GM12878 (cell line): ENCODE measurements around the gene NEGR1. TPM values are rescaled to one million over a fixed set of nuclear protein-coding genes. Genes with fewer than 3 reads are reported as not detected.

Experiments
- ATAC-seq: fragments of 200-7000 bp; cut with Tn5 transposase; 3 replicates; pipeline ENCODE4 v1.9.1; 2020; ENCODE audit warnings: mild to moderate bottlenecking, moderate library complexity
- BruUV-seq: library from RNA; stranded (reverse); fragments of 400-500 nt; replicated peaks from 2 replicates; lab custom pipeline; 2021; lab: Mats Ljungman, UMichigan
- CTCF ChIA-PET: fragments of 300-600 bp; sonication (Branson Sonifier 250); formaldehyde crosslinking; extraction: SDS; loops from one replicate; lab custom pipeline; 2021; ENCODE audit warnings: inconsistent platforms; lab: Yijun Ruan, JAX
- POLR2A ChIA-PET: fragments of 350-600 bp; formaldehyde crosslinking; extraction: SDS; loops from one replicate; lab custom pipeline; 2021; ENCODE audit warnings: inconsistent platforms; lab: Charles Lee
- RAD21 ChIA-PET: fragments of 300-600 bp; sonication (Branson Sonifier 250); formaldehyde crosslinking; loops from one replicate; lab custom pipeline; 2023; ENCODE audit warnings: antibody characterized with exemption; ENCODE audit not compliant: unreplicated experiment; lab: Charles Lee
- SMC1A ChIA-PET: fragments of 300-600 bp; sonication (Branson Sonifier 250); formaldehyde crosslinking; loops from one replicate; lab custom pipeline; 2023; ENCODE audit not compliant: unreplicated experiment, uncharacterized antibody; lab: Charles Lee
- DNase-seq: peaks from one replicate; pipeline ENCODE4 v3.0.0-alpha.2; 2011; ENCODE audit warnings: low read depth, low spot score
- FAIRE-seq: peaks from 3 replicates; lab custom pipeline; 2011; peaks lifted over from hg19 to GRCh38; lab: Jason Lieb, UNC
- H2AFZ ChIP-seq: 2 replicates; pipeline ENCODE4 v1.6.0; 2011; ENCODE audit warnings: low read depth, low read length, control low read depth; ENCODE audit not compliant: control insufficient read depth
- H3K27ac ChIP-seq: 2 replicates; pipeline ENCODE4 v1.5.1; 2011; ENCODE audit warnings: control low read depth; ENCODE audit not compliant: control insufficient read depth, insufficient read depth
- H3K27me3 ChIP-seq, 2 experiments: replicated peaks in 1 of 2; 2 replicates each; pipeline versions ENCODE4 v1.6.0 to v1.6.1; 2011; ENCODE audit warnings: low read length in 1 of 2; ENCODE audit not compliant: control insufficient read depth in 2 of 2, insufficient read depth in 2 of 2
- H3K36me3 ChIP-seq, 2 experiments: 2 replicates each; pipeline ENCODE4 v1.5.1; 2011; ENCODE audit warnings: low read length in 1 of 2; ENCODE audit not compliant: control insufficient read depth in 2 of 2, insufficient read depth in 2 of 2
- H3K4me1 ChIP-seq: 2 replicates; pipeline ENCODE4 v1.6.1; 2011; ENCODE audit warnings: mild to moderate bottlenecking, low read length, moderate library complexity, mixed read lengths; ENCODE audit not compliant: control insufficient read depth, insufficient read depth
- H3K4me2 ChIP-seq: 2 replicates; pipeline ENCODE4 v1.6.0; 2011; ENCODE audit warnings: control low read depth; ENCODE audit not compliant: control insufficient read depth, insufficient read depth
- H3K4me3 ChIP-seq: fragments of 200-600 bp; sonication (generic); 2 replicates; pipeline ENCODE4 v1.5.1; 2016
- H3K79me2 ChIP-seq: 2 replicates; pipeline ENCODE4 v1.6.0; 2011; ENCODE audit warnings: low read length; ENCODE audit not compliant: control insufficient read depth, insufficient read depth
- H3K9ac ChIP-seq: 2 replicates; pipeline ENCODE4 v1.8.0; 2011; ENCODE audit warnings: low read length, control low read depth, mixed read lengths; ENCODE audit not compliant: control insufficient read depth, insufficient read depth
- H3K9me3 ChIP-seq: replicated peaks from 3 replicates; pipeline ENCODE4 v1.5.1; 2011; ENCODE audit warnings: mild to moderate bottlenecking, low read length; ENCODE audit not compliant: control insufficient read depth, insufficient read depth
- H4K20me1 ChIP-seq: 2 replicates; pipeline ENCODE4 v1.6.0; 2011; ENCODE audit not compliant: control insufficient read depth, insufficient read depth
- BCL11A ChIP-seq: IDR thresholded peaks from 2 replicates; pipeline ENCODE4 v1.6.1; 2011; ENCODE audit warnings: low read depth, low read length
- CBX3 ChIP-seq: fragments of 200-600 bp; sonication (generic); IDR thresholded peaks from 2 replicates; pipeline ENCODE4 v1.6.1; 2016; ENCODE audit warnings: low read depth, borderline replicate concordance
- CREM ChIP-seq: IDR thresholded peaks from 2 replicates; pipeline ENCODE4 v1.6.1; 2014; ENCODE audit warnings: antibody characterized with exemption, low read depth
- EED ChIP-seq: sonication (generic); IDR thresholded peaks from 2 replicates; pipeline ENCODE4 v1.6.1; 2016; ENCODE audit warnings: antibody characterized with exemption, low read depth
- EP300 ChIP-seq, 2 experiments: fragments of 150-350 bp in 1 of 2; IDR thresholded peaks; 2 replicates each; pipeline ENCODE4 v1.6.1; 2011 to 2012; ENCODE audit warnings: low read depth in 2 of 2, low read length in 2 of 2, borderline replicate concordance in 1 of 2, improper control_type of control experiment in 1 of 2, inconsistent platforms in 1 of 2; ENCODE audit not compliant: control insufficient read depth in 1 of 2
- IKZF1 ChIP-seq: fragments of 450-650 bp; conservative IDR thresholded peaks from 2 replicates; pipeline ENCODE4 v1.6.1; 2017; ENCODE audit warnings: antibody characterized with exemption, mild to moderate bottlenecking
- IKZF2 ChIP-seq, 2 experiments: fragments of 450-650 bp; IDR thresholded peaks; 2 replicates each; pipeline ENCODE4 v1.6.1; 2017; ENCODE audit warnings: mild to moderate bottlenecking in 2 of 2, moderate library complexity in 2 of 2
- MEF2B ChIP-seq: fragments of 450-650 bp; IDR thresholded peaks from 2 replicates; pipeline ENCODE4 v1.6.1; 2018; ENCODE audit warnings: mild to moderate bottlenecking, moderate library complexity; ENCODE audit not compliant: partially characterized antibody, poor library complexity, severe bottlenecking
- MTA2 ChIP-seq: fragments of 450-650 bp; IDR thresholded peaks from 2 replicates; pipeline ENCODE4 v1.6.1; 2016; ENCODE audit warnings: low read depth, mild to moderate bottlenecking, moderate library complexity
- NR2F1 ChIP-seq: fragments of 450-650 bp; conservative IDR thresholded peaks from 2 replicates; pipeline ENCODE4 v1.6.1; 2017; ENCODE audit warnings: mild to moderate bottlenecking
- ZNF217 ChIP-seq: fragments of 450-650 bp; IDR thresholded peaks from 2 replicates; pipeline ENCODE4 v1.6.1; 2017; ENCODE audit warnings: antibody characterized with exemption, mild to moderate bottlenecking
- WGBS: methylation state at CpG from one replicate; pipeline ENCODE4 v1.1.6; 2016; ENCODE audit warnings: low lambda C conversion rate; ENCODE audit not compliant: insufficient replicate concordance, insufficient coverage; ENCODE audit errors: missing lambda C conversion rate; 5-methylcytosine and 5-hydroxymethylcytosine counted together
- in situ Hi-C: fragments of 300-500 bp; cut with MboI; formaldehyde crosslinking; loops from 9 replicates; pipeline ENCODE4 v1.14.3; 2018; ENCODE audit warnings: mixed read lengths
- intact Hi-C: fragments of 100-400 bp; cut with micrococcal nuclease; formaldehyde crosslinking; loops from one replicate; pipeline ENCODE4 v1.14.2; 2022; ENCODE audit not compliant: unreplicated experiment
- polyA plus RNA-seq, 11 experiments: library from polyadenylated mRNA; depleted of rRNA in 4 of 11; unstranded in 6 of 11; stranded (reverse) in 5 of 11; fragments of >200 nt; fragmentation: Nextera tagmentation in 4 of 11; fragmentation: Illumina TruSeq in 1 of 11; extraction: Ambion mirVana in 4 of 11; extraction: Trizol in 1 of 11; gene quantifications; 1 replicate in 1 of 11; 2 replicates in 10 of 11; pipeline versions ENCODE4 v1.2.1 to v1.2.3, GENCODE V29; 2011 to 2016; ENCODE audit warnings: inconsistent platforms in 2 of 11, missing spikeins in 2 of 11, low read depth in 1 of 11
- total RNA-seq, 4 experiments: library from RNA; depleted of rRNA in 3 of 4; stranded (reverse); fragments of >200 nt in 3 of 4; fragmentation: Illumina TruSeq in 1 of 4; extraction: Trizol in 1 of 4; gene quantifications; 2 replicates each; pipeline versions ENCODE4 v1.2.1 to v1.2.3, GENCODE V29; 2013 to 2021
- TF ChIP-seq, protein P1 (sequence below): IDR thresholded peaks from 2 replicates; pipeline ENCODE4 v1.6.1; 2012; ENCODE audit warnings: mild to moderate bottlenecking, low read depth, low read length
- TF ChIP-seq, protein P2 (sequence below): fragments of 150-350 bp; IDR thresholded peaks from 2 replicates; pipeline ENCODE4 v1.6.1; 2014; ENCODE audit warnings: mild to moderate bottlenecking, low read depth, low read length
- TF ChIP-seq, protein P3 (sequence below): IDR thresholded peaks from 2 replicates; pipeline ENCODE4 v1.6.1; 2012; ENCODE audit warnings: low read length, inconsistent platforms
- TF ChIP-seq, protein P4 (sequence below): fragments of 450-650 bp; formaldehyde crosslinking; IDR thresholded peaks from 2 replicates; pipeline ENCODE4 v1.4.0; 2022; ENCODE audit warnings: mild to moderate bottlenecking, moderate library complexity

NEGR1 gene
- total and polyA plus RNA-seq, 10 of the 15 experiments (the other 5 are each of a cell fraction or from before 2014, with no cell fraction given), result under 0.01 to 0.03 (median 0.01) TPM; not detected in 7

DNA sequence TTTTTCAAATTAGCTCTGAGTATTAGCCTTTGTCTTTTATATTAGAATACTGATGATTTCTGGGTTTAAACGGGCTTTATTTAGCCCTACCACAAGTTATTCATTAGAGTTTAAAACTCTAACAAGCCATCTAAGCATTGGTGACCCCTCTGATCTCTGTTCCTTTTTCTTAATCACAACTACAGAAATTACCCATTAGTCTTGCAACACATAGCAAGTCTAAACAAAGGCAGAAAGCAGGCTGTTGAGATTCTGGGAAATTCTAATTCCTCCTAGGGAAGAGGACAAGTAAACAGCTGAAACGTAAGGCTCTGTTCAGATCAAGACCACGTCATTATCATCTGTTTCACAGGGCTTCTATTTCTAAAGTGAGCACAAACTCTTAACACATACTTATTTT, 710.3 kb downstream of the NEGR1 start:
- H3K9ac ChIP-seq, result no peak overlapping the region
- H3K27me3 ChIP-seq, result no peaks in the 10 kb centered on the region
- intact Hi-C loops (no loop called here), in situ Hi-C loops (no loop called here)
- H3K36me3 ChIP-seq, result no peaks in the 10 kb centered on the region
- H3K4me1 ChIP-seq, result no peaks in the 10 kb centered on the region
- no peaks in the 10 kb centered on the region for H3K9me3 ChIP-seq
- no peaks in the 10 kb centered on the region for H3K79me2 ChIP-seq
- H3K4me3 ChIP-seq, result no peak overlapping the region
- FAIRE-seq, result no peak
- H4K20me1 ChIP-seq, result no peaks in the 10 kb centered on the region
- SMC1A ChIA-PET, result interaction anchor here (0.6 to 0.7 kb wide), 2 partner anchors 108 to 332 kb away, joined by 3 read pairs; no protein-coding TSS in a partner anchor
- no TSS peak for BruUV-seq
- RAD21 ChIA-PET, result no interaction called here
- ATAC-seq, result peak; percentile 56
- 10% methylated on average over 3 of the region's 3 CpGs for WGBS
- no peak overlapping the region for H3K27ac ChIP-seq
- no peak overlapping the region for H3K4me2 ChIP-seq
- no peak overlapping the region for H2AFZ ChIP-seq
- DNase-seq, result peak; percentile 11
- POLR2A ChIA-PET, result no interaction called here
- CTCF ChIA-PET, result interaction anchor here (0.8 kb wide), 1 partner anchor 466 kb away, joined by 4 read pairs; no protein-coding TSS in a partner anchor
- TF ChIP-seq NR2F1 (peak; percentile 92), CREM (no peak), EP300 (IDR thresholded peaks at IDR 0.05; ENCODE audit: borderline replicate concordance in 1 of 2, control insufficient read depth in 1 of 2, low read depth in 2 of 2, low read length in 2 of 2) (peak in 1 of 2 experiments; percentile 53; a peak in 1 of 4 replicates), MEF2B (peak; percentile 46), IKZF1 (peak; percentile 55; the same call in 1 of the 2 replicates), CBX3 (no peak), ZNF217 (0 out of 2 replicates have a peak, but pooled peaks have one; percentile 34), IKZF2 (IDR thresholded peaks at IDR 0.05) (peak; percentile 23 to 29; a peak in 2 of 4 replicates), BCL11A (0 out of 2 replicates have a peak, but pooled peaks have one; percentile 15), EED (no peak), MTA2 (peak; percentile 82)
- TF ChIP-seq, protein P1, sequence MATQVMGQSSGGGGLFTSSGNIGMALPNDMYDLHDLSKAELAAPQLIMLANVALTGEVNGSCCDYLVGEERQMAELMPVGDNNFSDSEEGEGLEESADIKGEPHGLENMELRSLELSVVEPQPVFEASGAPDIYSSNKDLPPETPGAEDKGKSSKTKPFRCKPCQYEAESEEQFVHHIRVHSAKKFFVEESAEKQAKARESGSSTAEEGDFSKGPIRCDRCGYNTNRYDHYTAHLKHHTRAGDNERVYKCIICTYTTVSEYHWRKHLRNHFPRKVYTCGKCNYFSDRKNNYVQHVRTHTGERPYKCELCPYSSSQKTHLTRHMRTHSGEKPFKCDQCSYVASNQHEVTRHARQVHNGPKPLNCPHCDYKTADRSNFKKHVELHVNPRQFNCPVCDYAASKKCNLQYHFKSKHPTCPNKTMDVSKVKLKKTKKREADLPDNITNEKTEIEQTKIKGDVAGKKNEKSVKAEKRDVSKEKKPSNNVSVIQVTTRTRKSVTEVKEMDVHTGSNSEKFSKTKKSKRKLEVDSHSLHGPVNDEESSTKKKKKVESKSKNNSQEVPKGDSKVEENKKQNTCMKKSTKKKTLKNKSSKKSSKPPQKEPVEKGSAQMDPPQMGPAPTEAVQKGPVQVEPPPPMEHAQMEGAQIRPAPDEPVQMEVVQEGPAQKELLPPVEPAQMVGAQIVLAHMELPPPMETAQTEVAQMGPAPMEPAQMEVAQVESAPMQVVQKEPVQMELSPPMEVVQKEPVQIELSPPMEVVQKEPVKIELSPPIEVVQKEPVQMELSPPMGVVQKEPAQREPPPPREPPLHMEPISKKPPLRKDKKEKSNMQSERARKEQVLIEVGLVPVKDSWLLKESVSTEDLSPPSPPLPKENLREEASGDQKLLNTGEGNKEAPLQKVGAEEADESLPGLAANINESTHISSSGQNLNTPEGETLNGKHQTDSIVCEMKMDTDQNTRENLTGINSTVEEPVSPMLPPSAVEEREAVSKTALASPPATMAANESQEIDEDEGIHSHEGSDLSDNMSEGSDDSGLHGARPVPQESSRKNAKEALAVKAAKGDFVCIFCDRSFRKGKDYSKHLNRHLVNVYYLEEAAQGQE, result no peak
- TF ChIP-seq, protein P2, sequence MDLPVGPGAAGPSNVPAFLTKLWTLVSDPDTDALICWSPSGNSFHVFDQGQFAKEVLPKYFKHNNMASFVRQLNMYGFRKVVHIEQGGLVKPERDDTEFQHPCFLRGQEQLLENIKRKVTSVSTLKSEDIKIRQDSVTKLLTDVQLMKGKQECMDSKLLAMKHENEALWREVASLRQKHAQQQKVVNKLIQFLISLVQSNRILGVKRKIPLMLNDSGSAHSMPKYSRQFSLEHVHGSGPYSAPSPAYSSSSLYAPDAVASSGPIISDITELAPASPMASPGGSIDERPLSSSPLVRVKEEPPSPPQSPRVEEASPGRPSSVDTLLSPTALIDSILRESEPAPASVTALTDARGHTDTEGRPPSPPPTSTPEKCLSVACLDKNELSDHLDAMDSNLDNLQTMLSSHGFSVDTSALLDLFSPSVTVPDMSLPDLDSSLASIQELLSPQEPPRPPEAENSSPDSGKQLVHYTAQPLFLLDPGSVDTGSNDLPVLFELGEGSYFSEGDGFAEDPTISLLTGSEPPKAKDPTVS, result no peak
- TF ChIP-seq, protein P3, sequence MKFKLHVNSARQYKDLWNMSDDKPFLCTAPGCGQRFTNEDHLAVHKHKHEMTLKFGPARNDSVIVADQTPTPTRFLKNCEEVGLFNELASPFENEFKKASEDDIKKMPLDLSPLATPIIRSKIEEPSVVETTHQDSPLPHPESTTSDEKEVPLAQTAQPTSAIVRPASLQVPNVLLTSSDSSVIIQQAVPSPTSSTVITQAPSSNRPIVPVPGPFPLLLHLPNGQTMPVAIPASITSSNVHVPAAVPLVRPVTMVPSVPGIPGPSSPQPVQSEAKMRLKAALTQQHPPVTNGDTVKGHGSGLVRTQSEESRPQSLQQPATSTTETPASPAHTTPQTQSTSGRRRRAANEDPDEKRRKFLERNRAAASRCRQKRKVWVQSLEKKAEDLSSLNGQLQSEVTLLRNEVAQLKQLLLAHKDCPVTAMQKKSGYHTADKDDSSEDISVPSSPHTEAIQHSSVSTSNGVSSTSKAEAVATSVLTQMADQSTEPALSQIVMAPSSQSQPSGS, result no peak
- TF ChIP-seq, protein P4, sequence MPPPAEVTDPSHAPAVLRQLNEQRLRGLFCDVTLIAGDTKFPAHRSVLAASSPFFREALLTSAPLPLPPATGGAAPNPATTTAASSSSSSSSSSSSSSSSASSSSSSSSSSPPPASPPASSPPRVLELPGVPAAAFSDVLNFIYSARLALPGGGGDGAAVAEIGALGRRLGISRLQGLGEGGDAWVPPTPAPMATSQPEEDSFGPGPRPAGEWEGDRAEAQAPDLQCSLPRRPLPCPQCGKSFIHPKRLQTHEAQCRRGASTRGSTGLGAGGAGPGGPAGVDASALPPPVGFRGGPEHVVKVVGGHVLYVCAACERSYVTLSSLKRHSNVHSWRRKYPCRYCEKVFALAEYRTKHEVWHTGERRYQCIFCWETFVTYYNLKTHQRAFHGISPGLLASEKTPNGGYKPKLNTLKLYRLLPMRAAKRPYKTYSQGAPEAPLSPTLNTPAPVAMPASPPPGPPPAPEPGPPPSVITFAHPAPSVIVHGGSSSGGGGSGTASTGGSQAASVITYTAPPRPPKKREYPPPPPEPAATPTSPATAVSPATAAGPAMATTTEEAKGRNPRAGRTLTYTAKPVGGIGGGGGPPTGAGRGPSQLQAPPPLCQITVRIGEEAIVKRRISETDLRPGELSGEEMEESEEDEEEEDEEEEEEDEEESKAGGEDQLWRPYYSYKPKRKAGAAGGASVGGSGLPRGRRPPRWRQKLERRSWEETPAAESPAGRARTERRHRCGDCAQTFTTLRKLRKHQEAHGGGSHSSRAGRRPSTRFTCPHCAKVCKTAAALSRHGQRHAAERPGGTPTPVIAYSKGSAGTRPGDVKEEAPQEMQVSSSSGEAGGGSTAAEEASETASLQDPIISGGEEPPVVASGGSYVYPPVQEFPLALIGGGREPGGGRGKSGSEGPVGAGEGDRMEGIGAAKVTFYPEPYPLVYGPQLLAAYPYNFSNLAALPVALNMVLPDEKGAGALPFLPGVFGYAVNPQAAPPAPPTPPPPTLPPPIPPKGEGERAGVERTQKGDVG (CRISPR knock-in tag), result no peak
